CD1c-positive myeloid dendritic cell (primary cell): ENCODE measurements around the gene TRPM2.

Experiments used
- DNase-seq: peaks from one replicate; pipeline ENCODE4 v3.0.0-alpha.2; 2016; ENCODE audit errors: extremely low spot score

Gene TRPM2

GRCh38 chr21:44483288-44484237 is 130.1 kb downstream of the TRPM2 start:
- no peak for DNase-seq

DNA sequence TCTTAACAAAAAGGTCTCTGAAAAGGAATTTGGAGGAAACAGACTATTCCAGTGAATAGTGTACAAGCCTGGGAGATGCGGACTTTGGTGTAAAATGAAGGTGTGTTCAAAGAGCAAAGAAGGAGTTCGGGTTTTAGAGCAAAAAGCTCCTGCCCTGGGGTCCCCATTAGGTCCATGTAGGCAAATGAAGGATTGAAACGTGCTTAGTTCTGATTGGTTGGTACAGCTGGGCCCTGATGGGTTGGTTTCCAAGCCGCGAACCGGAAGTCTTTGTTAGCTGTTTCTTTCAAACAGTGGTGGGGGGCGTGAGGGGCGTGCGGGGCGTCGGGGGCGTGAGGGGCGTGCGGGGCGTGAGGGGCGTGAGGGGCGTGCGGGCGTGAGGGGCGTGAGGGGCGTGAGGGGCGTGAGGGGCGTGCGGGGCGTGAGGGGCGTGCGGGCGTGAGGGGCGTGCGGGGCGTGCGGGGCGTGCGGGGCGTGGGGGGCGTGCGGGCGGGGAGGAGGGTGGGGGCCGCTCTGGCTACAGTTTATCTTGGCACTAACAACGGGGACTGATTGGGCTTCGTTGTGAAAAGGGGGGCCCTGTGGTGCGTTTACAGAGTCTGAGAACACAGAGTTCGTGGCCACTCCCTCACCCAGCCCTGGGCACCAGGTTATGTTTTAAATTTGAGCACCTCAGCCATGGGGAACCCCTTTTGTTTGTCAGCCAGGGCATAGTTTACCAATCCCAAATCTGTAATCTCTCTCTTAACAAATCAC is 131.3 kb downstream of the TRPM2 start:
- no peak for DNase-seq

- peak; percentile 78 for DNase-seq
Measured at GRCh38 chr21:44485254-44485793, 131.9 kb downstream of the TRPM2 start.

- no peak for DNase-seq
Measured at GRCh38 chr21:44485796-44486195, 132.4 kb downstream of the TRPM2 start.

GRCh38 chr21:44486302-44486701 is 132.9 kb downstream of the TRPM2 start:
- no peak for DNase-seq

GRCh38 chr21:44487831-44488230 is 134.4 kb downstream of the TRPM2 start:
- DNase-seq, result peak; percentile 61

DNA sequence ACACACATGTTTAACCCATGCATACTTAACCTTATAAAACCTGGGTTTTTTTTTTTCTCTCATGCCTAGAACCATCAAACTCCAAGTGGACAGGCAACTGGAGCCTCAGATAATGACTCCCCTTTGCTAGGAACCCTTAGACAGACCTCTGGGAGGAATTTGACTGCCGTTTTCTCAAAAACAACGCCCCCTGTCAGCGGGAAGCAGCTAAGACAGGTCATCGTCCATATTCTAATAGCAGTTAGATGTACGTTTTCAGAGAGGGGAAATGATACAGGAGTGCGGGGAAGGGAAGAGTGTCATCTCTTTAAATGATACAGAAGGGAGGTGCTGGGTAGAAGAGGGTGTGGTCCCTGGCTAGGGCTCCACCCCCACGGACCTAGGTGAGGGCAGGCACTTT is 136.5 kb downstream of the TRPM2 start:
- DNase-seq, result no peak

DNA sequence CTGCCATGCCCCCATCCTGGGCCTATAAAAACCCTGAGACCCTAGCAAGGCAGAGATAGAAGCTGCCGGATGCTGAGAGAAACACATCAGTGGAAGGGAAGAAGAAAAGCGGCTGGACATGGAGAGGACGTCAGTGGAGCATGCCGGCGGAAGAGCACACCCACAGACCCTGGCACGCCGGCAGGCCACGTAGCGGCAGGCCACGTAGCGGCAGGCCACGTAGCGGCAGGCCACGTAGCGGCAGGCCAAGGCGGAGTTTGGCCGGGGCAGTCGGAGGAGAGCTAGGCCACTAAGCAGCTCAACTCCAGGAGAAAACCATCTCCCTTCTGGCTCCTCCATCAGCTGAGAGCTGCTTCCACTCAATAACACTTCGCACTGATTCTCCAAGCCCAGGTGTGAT is 137.0 kb downstream of the TRPM2 start:
- DNase-seq, result no peak

- no peak for DNase-seq
Measured at GRCh38 chr21:44490816-44491215, 137.4 kb downstream of the TRPM2 start.
